Stomach (tissue), 4 donors: ENCODE results near the gene LARGE1.

Experiments used
- CTCF ChIP-seq, 7 experiments: fragments of 450-650 bp in 4 of 7; fragments of 200-600 bp in 3 of 7; sonication (generic) in 3 of 7; IDR thresholded peaks; one replicate each; pipeline ENCODE4 v1.5.1; 2016 to 2019; ENCODE audit warnings: antibody characterized with exemption in 7 of 7, control low read depth in 2 of 7, mild to moderate bottlenecking in 1 of 7
- EP300 ChIP-seq: sonication (generic); formaldehyde crosslinking; IDR thresholded peaks from one replicate; pipeline ENCODE4 v1.6.1; 2017; ENCODE audit warnings: antibody characterized with exemption
- POLR2AphosphoS5 ChIP-seq, 3 donors: sonication (generic); formaldehyde crosslinking; IDR thresholded peaks; one replicate each; pipeline ENCODE4 v1.6.1; 2016; ENCODE audit warnings: antibody characterized with exemption in 3 of 3

- no peak for TF ChIP-seq EP300
- TF ChIP-seq POLR2AphosphoS5 (IDR thresholded peaks at IDR 0.05) = no peak
- no peak for TF ChIP-seq CTCF (IDR thresholded peaks at IDR 0.05)
Observed at GRCh38 chr22:33889748-33890147, 30.5 kb downstream of the LARGE1 start.
